Measurements from ENCODE around the gene PPAT.

PPAT gene

GRCh38 chr4:56435140-56435926 is at the start of gene PPAT:
Gene PPAT (minus strand): TSS chr4:56435615. CDS start chr4:56435477, 138 bp downstream.
- DNase-seq (ENCODE audit: low spot score), result peak; percentile 98
- peak within 1 kb of the TSS; percentile 89 to 99 for H3K27ac ChIP-seq
- no peak for TF ChIP-seq CTCF (IDR thresholded peaks at IDR 0.05)
- H3K4me3 ChIP-seq, result peak within 1 kb of the TSS; percentile 88

- no peak overlapping the region for H3K4me3 ChIP-seq
- no peak for TF ChIP-seq CTCF (IDR thresholded peaks at IDR 0.05)
- DNase-seq (ENCODE audit: low spot score), result no peak
- H3K27ac ChIP-seq, result no peak overlapping the region
Observed at GRCh38 chr4:56480691-56481090, 45.3 kb upstream of the PPAT start.

GRCh38 chr4:56477192-56477702 is 41.8 kb upstream of the PPAT start:
- no peak for TF ChIP-seq CTCF (IDR thresholded peaks at IDR 0.05)
- Histone ChIP-seq H3K4me3 (no peak overlapping the region), H3K27ac (no peak overlapping the region)
- DNase-seq (ENCODE audit: low spot score), result no peak

- no peak overlapping the region for H3K4me3 ChIP-seq
Observed at GRCh38 chr4:56475917-56476316, 40.5 kb upstream of the PPAT start.

GRCh38 chr4:56469489-56470210 is 34.2 kb upstream of the PPAT start:
- no peak overlapping the region for H3K4me3 ChIP-seq
- DNase-seq (ENCODE audit: low spot score), result no peak
- TF ChIP-seq CTCF (IDR thresholded peaks at IDR 0.05), result no peak

More at GRCh38 chr4:56475917-56476316, 40.5 kb upstream of the PPAT start:
- TF ChIP-seq CTCF (IDR thresholded peaks at IDR 0.05), result no peak
- no peak overlapping the region for H3K27ac ChIP-seq
- DNase-seq (ENCODE audit: low spot score), result no peak

GRCh38 chr4:56468097-56468422 is 32.6 kb upstream of the PPAT start:
- no peak for TF ChIP-seq CTCF (IDR thresholded peaks at IDR 0.05)
- Histone ChIP-seq H3K4me3 (peak overlapping the region; percentile 97), H3K27ac (peak overlapping the region; percentile 75 to 92)
- no peak for DNase-seq (ENCODE audit: low spot score)

More at GRCh38 chr4:56469489-56470210, 34.2 kb upstream of the PPAT start:
- no peak overlapping the region for H3K27ac ChIP-seq

Data from coronary artery (tissue), 2 donors.